Measurements from ENCODE around the gene TMEM192. TPM values are rescaled to one million over a fixed set of nuclear protein-coding genes. Genes with fewer than 3 reads are reported as not detected.
A peak's percentile ranks its signal among the peaks of the same experiment; 100 is the strongest.

The TMEM192 gene
- total and polyA plus RNA-seq, 4 donors: 10.6 to 20.3 (median 18.9) TPM

- Histone ChIP-seq H3K27me3 (ENCODE audit: control insufficient read depth in 4 of 4, insufficient read depth in 4 of 4, low read length in 3 of 4) (no peaks in the 10 kb centered on the region), H3K36me3 (ENCODE audit: control insufficient read depth in 4 of 4, insufficient read depth in 3 of 4, low read depth in 1 of 4, low read length in 3 of 4) (no peaks in the 10 kb centered on the region), H3K9ac (ENCODE audit: low read depth in 1 of 2, low read length in 2 of 2) (no peak overlapping the region), H3K9me3 (ENCODE audit: control insufficient read depth in 4 of 4, low read length in 3 of 4) (no peaks in the 10 kb centered on the region), H3K4me3 (ENCODE audit: low read depth in 1 of 3, low read length in 3 of 3) (no peak overlapping the region), H3K27ac (ENCODE audit: low read depth in 1 of 2, low read length in 2 of 2) (no peak overlapping the region), H3K4me1 (ENCODE audit: control insufficient read depth in 4 of 4, insufficient read depth in 4 of 4, low read length in 3 of 4) (peaks cover 4 to 25% (median 20%) of the 10 kb centered on the region in 4 donors)
- DNase-seq (ENCODE audit: low spot score): no peak
- 28% methylated on average over 2 of the region's 2 CpGs for WGBS
- TF ChIP-seq NR2F2 (IDR thresholded peaks at IDR 0.05) (no peak), RXRA (IDR thresholded peaks at IDR 0.05) (peak; percentile 27 to 81), YY1 (IDR thresholded peaks at IDR 0.05) (peak; percentile 91), TAF1 (conservative IDR thresholded peaks at IDR 0.05) (no peak), EGR1 (IDR thresholded peaks at IDR 0.05; ENCODE audit: low read depth in 2 of 2) (no peak), HNF4G (IDR thresholded peaks at IDR 0.05) (peak; percentile 9), RAD21 (IDR thresholded peaks at IDR 0.05) (peak in 1 of 2 donors; percentile 30), FOXA2 (IDR thresholded peaks at IDR 0.05) (no peak), HNF4A (conservative IDR thresholded peaks at IDR 0.05) (peak; percentile 66 to 88), GABPA (IDR thresholded peaks at IDR 0.05 in 1 of 2, conservative IDR thresholded peaks at IDR 0.05 in 1 of 2) (no peak), CTCF (IDR thresholded peaks at IDR 0.05; ENCODE audit: low read depth, low read length, missing input control) (no peak), SP1 (IDR thresholded peaks at IDR 0.05) (peak; percentile 16), JUND (IDR thresholded peaks at IDR 0.05) (no peak), FOXA1 (IDR thresholded peaks at IDR 0.05) (no peak)
- TF ChIP-seq, protein P1, sequence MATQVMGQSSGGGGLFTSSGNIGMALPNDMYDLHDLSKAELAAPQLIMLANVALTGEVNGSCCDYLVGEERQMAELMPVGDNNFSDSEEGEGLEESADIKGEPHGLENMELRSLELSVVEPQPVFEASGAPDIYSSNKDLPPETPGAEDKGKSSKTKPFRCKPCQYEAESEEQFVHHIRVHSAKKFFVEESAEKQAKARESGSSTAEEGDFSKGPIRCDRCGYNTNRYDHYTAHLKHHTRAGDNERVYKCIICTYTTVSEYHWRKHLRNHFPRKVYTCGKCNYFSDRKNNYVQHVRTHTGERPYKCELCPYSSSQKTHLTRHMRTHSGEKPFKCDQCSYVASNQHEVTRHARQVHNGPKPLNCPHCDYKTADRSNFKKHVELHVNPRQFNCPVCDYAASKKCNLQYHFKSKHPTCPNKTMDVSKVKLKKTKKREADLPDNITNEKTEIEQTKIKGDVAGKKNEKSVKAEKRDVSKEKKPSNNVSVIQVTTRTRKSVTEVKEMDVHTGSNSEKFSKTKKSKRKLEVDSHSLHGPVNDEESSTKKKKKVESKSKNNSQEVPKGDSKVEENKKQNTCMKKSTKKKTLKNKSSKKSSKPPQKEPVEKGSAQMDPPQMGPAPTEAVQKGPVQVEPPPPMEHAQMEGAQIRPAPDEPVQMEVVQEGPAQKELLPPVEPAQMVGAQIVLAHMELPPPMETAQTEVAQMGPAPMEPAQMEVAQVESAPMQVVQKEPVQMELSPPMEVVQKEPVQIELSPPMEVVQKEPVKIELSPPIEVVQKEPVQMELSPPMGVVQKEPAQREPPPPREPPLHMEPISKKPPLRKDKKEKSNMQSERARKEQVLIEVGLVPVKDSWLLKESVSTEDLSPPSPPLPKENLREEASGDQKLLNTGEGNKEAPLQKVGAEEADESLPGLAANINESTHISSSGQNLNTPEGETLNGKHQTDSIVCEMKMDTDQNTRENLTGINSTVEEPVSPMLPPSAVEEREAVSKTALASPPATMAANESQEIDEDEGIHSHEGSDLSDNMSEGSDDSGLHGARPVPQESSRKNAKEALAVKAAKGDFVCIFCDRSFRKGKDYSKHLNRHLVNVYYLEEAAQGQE (IDR thresholded peaks at IDR 0.05): peak; percentile 13
- TF ChIP-seq, protein P2, sequence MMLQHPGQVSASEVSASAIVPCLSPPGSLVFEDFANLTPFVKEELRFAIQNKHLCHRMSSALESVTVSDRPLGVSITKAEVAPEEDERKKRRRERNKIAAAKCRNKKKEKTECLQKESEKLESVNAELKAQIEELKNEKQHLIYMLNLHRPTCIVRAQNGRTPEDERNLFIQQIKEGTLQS (IDR thresholded peaks at IDR 0.05): no peak
- TF ChIP-seq, protein P3, sequence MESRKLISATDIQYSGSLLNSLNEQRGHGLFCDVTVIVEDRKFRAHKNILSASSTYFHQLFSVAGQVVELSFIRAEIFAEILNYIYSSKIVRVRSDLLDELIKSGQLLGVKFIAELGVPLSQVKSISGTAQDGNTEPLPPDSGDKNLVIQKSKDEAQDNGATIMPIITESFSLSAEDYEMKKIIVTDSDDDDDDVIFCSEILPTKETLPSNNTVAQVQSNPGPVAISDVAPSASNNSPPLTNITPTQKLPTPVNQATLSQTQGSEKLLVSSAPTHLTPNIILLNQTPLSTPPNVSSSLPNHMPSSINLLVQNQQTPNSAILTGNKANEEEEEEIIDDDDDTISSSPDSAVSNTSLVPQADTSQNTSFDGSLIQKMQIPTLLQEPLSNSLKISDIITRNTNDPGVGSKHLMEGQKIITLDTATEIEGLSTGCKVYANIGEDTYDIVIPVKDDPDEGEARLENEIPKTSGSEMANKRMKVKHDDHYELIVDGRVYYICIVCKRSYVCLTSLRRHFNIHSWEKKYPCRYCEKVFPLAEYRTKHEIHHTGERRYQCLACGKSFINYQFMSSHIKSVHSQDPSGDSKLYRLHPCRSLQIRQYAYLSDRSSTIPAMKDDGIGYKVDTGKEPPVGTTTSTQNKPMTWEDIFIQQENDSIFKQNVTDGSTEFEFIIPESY (IDR thresholded peaks at IDR 0.05): peak; percentile 25
- TF ChIP-seq, protein P4, sequence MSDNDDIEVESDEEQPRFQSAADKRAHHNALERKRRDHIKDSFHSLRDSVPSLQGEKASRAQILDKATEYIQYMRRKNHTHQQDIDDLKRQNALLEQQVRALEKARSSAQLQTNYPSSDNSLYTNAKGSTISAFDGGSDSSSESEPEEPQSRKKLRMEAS (IDR thresholded peaks at IDR 0.05): peak; percentile 52
These were observed 44.2 kb upstream of the TMEM192 start for GRCh38 chr4:165156906-165157305.

All from liver (tissue), 9 donors.